Measurements from ENCODE around the gene XYLT1. TPM values are rescaled to one million over a fixed set of nuclear protein-coding genes. Genes with fewer than 3 reads are reported as not detected.

XYLT1 gene
- total and polyA plus RNA-seq, 2 of the 13 experiments (the other 11 are each of a cell fraction or from before 2014, with no cell fraction given) = not detected

- no TSS peak for BruUV-seq (replicated peaks)
- Histone ChIP-seq H3K36me3 (replicated peaks in 1 of 2; ENCODE audit: control insufficient read depth in 1 of 2, insufficient read depth in 2 of 2, low read length in 2 of 2) (no peaks in the 10 kb centered on the region), H3K27me3 (ENCODE audit: control insufficient read depth in 1 of 2, insufficient read depth in 2 of 2, low read length in 2 of 2) (peaks cover 0 to 9% of the 10 kb centered on the region in 2 experiments; a peak in 1 of 5 replicates), H4K20me1 (ENCODE audit: insufficient read depth, low read length) (no peaks in the 10 kb centered on the region), H3K9ac (ENCODE audit: insufficient read depth, low read depth, low read length) (no peak overlapping the region), H2AFZ (ENCODE audit: low read length) (no peak overlapping the region), H3K4me2 (ENCODE audit: low read depth, low read length) (no peak overlapping the region), H3K4me1 (ENCODE audit: insufficient read depth, low read length) (no peaks in the 10 kb centered on the region), H3K27ac (ENCODE audit: extremely low read length, insufficient read depth, low read length) (no peak overlapping the region), H3K79me2 (ENCODE audit: insufficient read depth, low read length) (no peaks in the 10 kb centered on the region), H3K9me3 (ENCODE audit: low read length) (no peaks in the 10 kb centered on the region), H3K4me3 (replicated peaks in 1 of 3; ENCODE audit: insufficient read depth in 1 of 3, low read depth in 2 of 3, low read length in 3 of 3) (no peak overlapping the region)
- TF ChIP-seq ZNF503 (CRISPR knock-in tag; IDR thresholded peaks at IDR 0.05) (no peak), ATF7-NPFF (CRISPR knock-in tag; IDR thresholded peaks at IDR 0.05; ENCODE audit: low read depth) (no peak), PAWR (CRISPR knock-in tag; IDR thresholded peaks at IDR 0.05; ENCODE audit: borderline replicate concordance) (no peak), ZNF30 (CRISPR knock-in tag; IDR thresholded peaks at IDR 0.05) (no peak), NCOA2 (CRISPR knock-in tag; IDR thresholded peaks at IDR 0.05) (no peak), NKX3-1 (CRISPR knock-in tag; IDR thresholded peaks at IDR 0.05) (no peak), IKZF4 (CRISPR knock-in tag; IDR thresholded peaks at IDR 0.05; ENCODE audit: borderline replicate concordance, low read depth, not compliant biosample characterization) (no peak), ZNF678 (CRISPR knock-in tag; IDR thresholded peaks at IDR 0.05) (no peak), KDM3A (CRISPR knock-in tag; IDR thresholded peaks at IDR 0.05; ENCODE audit: low read depth) (no peak)
- POLR2A ChIA-PET = no interaction called here
- 22% methylated on average over 14 of the region's 14 CpGs for WGBS (ENCODE audit: low lambda C conversion rate)
- intact Hi-C loops (cut with micrococcal nuclease; ENCODE audit: unreplicated experiment) = no loop called here
- FAIRE-seq (no peak), DNase-seq (ENCODE audit: low spot score) (no peak), ATAC-seq (no peak)
- CTCF ChIA-PET (ENCODE audit: low intra/inter-chr PET ratio, low total read pairs) = no interaction called here
- in situ Hi-C loops (cut with HindIII; ENCODE audit: extremely low pct_ligation_motif_present, low pct_unique_long_range_greater_than_20kb) = no loop called here
Observed at GRCh38 chr16:17369421-17370222, 101.1 kb downstream of the XYLT1 start.

Measured in HepG2 (cell line).